Endothelial cell (in vitro differentiated cells): ENCODE measurements around the gene GOLGA1. TPM values are rescaled to one million over a fixed set of nuclear protein-coding genes. Genes with fewer than 3 reads are reported as not detected.
"Not testable (repeated sequence)": the region's sequence is repeated elsewhere in the genome, so short reads cannot be mapped to it uniquely, and the experiment has no call there.

Experiments used
- DNase-seq: peaks from one replicate; pipeline ENCODE4 v3.0.0; 2021; ENCODE audit warnings: low spot score
- H3K27ac Mint-ChIP-seq: one replicate; pipeline ENCODE4 v1.8.0; 2021; ENCODE audit warnings: mixed read lengths, inconsistent platforms; ENCODE audit not compliant: unreplicated experiment
- H3K27me3 Mint-ChIP-seq: one replicate; pipeline ENCODE4 v1.8.0; 2021; ENCODE audit warnings: mild to moderate bottlenecking, moderate library complexity, mixed read lengths, inconsistent platforms; ENCODE audit not compliant: unreplicated experiment
- H3K36me3 Mint-ChIP-seq: one replicate; pipeline ENCODE4 v1.8.0; 2021; ENCODE audit warnings: mild to moderate bottlenecking, low read depth, mixed read lengths, inconsistent platforms; ENCODE audit not compliant: unreplicated experiment
- H3K4me1 Mint-ChIP-seq: one replicate; pipeline ENCODE4 v1.8.0; 2021; ENCODE audit warnings: mild to moderate bottlenecking, mixed read lengths, inconsistent platforms; ENCODE audit not compliant: unreplicated experiment
- H3K4me3 Mint-ChIP-seq: one replicate; pipeline ENCODE4 v1.8.0; 2021; ENCODE audit warnings: mild to moderate bottlenecking, mixed read lengths, inconsistent platforms; ENCODE audit not compliant: unreplicated experiment
- H3K9me3 Mint-ChIP-seq: one replicate; pipeline ENCODE4 v1.8.0; 2021; ENCODE audit warnings: mixed read lengths, inconsistent platforms; ENCODE audit not compliant: unreplicated experiment
- total RNA-seq: library from RNA; stranded (reverse); fragmentation: NEBNext Ultra II Directional; extraction: Animal tissue kit (Norgen Biotek cat#: 25700); gene quantifications from one replicate; pipeline ENCODE4 v1.2.1, GENCODE V29; 2021; ENCODE audit not compliant: unreplicated experiment
- TF ChIP-seq, protein P1 (sequence below): fragments of 200-600 bp; sonication (generic); IDR thresholded peaks from one replicate; pipeline ENCODE4 v1.5.0; 2021; ENCODE audit warnings: antibody characterized with exemption; ENCODE audit not compliant: unreplicated experiment

Gene GOLGA1
- total RNA-seq, 1 donor from 2014 or later = 14.8 TPM

DNA sequence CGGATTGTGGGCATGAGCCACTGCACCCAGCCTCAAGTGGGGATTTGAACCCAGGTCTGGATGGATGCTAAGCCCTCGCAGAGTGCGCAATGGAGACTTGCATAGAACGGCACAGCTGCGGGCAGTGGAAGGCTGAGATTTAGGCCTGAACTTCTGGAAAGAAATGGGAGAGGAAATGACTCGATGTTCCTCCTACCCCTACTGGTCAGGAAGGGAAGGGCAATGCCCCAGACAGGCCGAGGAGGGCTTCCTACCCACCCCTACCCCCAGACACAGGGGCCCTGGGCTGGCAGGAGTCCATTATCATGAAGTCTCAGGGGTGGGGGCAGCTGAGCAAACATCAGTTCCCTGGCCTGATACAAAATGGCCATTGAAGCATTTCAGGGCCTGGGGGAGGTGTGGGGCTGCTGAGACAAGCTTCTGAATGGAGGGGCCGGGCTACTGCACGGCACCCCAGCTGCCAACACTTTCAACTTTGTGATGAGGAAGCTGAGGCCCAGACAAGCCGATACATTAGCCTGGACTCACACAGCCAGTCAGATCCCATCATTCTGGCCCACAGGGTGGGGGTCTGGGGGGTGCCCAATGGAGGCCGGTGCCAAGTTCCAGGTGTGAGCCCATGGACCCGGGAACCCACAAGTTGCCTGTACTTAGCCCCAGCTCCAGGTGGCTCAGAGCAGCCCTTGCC is 101.1 kb downstream of the GOLGA1 start:
- H3K36me3 Mint-ChIP-seq = no peaks in the 10 kb centered on the region
- H3K27me3 Mint-ChIP-seq = peaks cover 6% of the 10 kb centered on the region
- H3K27ac Mint-ChIP-seq = no peak overlapping the region
- peak; percentile 53 for DNase-seq
- H3K9me3 Mint-ChIP-seq = no peaks in the 10 kb centered on the region
- TF ChIP-seq, protein P1, sequence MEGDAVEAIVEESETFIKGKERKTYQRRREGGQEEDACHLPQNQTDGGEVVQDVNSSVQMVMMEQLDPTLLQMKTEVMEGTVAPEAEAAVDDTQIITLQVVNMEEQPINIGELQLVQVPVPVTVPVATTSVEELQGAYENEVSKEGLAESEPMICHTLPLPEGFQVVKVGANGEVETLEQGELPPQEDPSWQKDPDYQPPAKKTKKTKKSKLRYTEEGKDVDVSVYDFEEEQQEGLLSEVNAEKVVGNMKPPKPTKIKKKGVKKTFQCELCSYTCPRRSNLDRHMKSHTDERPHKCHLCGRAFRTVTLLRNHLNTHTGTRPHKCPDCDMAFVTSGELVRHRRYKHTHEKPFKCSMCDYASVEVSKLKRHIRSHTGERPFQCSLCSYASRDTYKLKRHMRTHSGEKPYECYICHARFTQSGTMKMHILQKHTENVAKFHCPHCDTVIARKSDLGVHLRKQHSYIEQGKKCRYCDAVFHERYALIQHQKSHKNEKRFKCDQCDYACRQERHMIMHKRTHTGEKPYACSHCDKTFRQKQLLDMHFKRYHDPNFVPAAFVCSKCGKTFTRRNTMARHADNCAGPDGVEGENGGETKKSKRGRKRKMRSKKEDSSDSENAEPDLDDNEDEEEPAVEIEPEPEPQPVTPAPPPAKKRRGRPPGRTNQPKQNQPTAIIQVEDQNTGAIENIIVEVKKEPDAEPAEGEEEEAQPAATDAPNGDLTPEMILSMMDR = peak; percentile 60
- no peaks in the 10 kb centered on the region for H3K4me1 Mint-ChIP-seq
- no peak overlapping the region for H3K4me3 Mint-ChIP-seq

DNA sequence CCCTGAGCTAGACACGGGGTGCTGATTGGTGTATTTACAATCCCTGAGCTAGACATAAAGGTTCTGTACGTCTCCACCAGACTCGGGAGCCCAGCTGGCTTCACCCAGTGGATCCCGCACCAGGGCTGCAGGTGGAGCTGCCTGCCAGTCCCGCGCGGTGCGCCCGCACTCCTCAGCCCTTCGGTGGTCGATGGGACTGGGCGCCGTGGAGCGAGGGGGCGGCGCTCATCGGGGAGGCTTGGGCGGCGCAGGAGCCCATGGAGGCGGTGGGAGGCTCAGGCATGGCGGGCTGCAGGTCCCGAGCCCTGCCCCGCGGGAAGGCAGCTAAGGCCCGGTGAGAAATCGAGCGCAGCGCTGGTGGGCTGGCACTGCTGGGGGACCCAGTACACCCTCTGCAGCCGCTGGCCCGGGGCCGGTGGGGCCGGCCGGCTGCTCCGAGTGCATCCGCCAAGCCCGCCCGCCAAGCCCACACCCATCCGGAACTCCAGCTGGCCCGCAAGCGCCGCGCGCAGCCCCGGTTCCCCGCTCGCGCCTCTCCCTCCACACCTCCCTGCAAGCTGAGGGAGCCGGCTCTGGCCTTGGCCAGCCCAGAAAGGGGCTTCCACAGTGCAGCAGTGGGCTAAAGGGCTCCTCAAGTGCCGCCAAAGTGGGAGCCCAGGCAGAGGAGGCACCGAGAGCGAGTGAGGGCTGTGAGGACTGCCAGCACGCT is 102.2 kb downstream of the GOLGA1 start:
- H3K4me3 Mint-ChIP-seq, H3K27ac Mint-ChIP-seq, H3K27me3 Mint-ChIP-seq, H3K9me3 Mint-ChIP-seq, DNase-seq, H3K36me3 Mint-ChIP-seq, H3K4me1 Mint-ChIP-seq: not testable (repeated sequence)

DNA sequence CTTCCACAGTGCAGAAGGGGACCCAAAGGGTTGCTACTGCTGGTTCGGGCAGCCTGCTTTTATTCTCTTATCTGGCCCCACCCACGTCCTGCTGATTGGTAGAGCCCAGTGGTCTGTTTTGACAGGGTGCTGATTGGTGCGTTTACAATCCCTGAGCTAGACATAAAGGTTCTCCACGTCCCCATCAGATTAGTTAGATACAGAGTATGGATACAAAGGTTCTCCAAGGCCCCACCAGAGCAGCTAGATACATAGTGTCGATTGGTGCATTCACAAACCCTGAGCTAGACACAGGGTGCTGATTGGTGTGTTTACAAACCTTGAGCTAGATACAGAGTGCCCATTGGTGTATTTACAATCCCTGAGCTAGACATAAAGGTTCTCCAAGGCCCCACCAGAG is 102.8 kb downstream of the GOLGA1 start:
- DNase-seq, H3K9me3 Mint-ChIP-seq, H3K27ac Mint-ChIP-seq, H3K4me3 Mint-ChIP-seq, H3K27me3 Mint-ChIP-seq, H3K36me3 Mint-ChIP-seq, H3K4me1 Mint-ChIP-seq: not testable (repeated sequence)

DNA sequence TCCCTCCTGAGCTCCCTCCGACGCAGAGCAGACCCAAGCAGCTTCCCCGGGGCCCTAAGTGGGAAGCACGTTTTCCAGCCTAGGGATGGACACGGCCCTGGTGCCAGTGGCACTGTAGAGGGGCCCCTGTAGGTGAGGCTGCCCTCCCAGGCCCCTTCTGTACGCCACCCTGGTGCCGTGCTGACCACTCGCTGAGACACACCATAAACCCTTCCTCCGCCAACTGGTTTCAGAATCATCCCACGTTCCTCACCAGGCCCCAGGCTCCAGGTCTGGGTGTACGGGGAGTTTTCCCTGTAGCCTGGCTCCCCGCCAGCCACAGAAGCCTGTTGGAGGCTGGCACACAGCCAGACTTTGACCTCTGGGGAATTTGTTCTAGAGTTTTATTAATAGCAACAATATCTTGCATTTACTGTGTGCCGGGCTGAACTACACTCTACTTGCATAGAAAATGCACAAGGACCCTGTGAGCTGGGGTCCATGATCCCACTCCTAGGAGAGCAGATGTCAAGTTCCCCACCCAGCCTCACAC is 105.8 kb downstream of the GOLGA1 start:
- H3K36me3 Mint-ChIP-seq = no peaks in the 10 kb centered on the region
- no peaks in the 10 kb centered on the region for H3K9me3 Mint-ChIP-seq
- DNase-seq = no peak
- peaks cover 2% of the 10 kb centered on the region for H3K4me1 Mint-ChIP-seq
- TF ChIP-seq, protein P1 = no peak
- H3K4me3 Mint-ChIP-seq = no peak overlapping the region
- H3K27me3 Mint-ChIP-seq = peaks cover 2% of the 10 kb centered on the region
- H3K27ac Mint-ChIP-seq = no peak overlapping the region

DNA sequence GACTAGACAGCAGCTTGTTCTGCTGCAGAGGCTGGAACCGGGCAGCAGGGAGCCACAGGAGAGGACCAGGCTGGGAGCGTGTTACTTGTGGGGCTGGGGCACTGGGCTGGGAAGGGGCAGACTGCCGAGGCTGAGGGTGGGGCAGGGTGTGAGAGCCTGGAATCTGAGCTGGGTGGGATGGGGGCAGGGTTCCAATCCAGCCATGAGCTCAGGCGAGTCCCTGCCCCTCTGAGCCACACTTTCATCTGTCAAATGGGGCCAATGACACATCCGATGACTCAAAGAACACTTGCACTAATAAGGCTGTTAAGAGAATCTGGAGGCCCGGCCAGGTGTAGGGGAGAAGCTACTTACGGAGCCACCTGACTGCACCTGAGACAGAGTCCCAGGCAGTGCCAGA is 106.3 kb downstream of the GOLGA1 start:
- no peaks in the 10 kb centered on the region for H3K9me3 Mint-ChIP-seq
- no peak for DNase-seq
- H3K27me3 Mint-ChIP-seq = peaks cover 2% of the 10 kb centered on the region
- H3K27ac Mint-ChIP-seq = no peak overlapping the region
- no peaks in the 10 kb centered on the region for H3K36me3 Mint-ChIP-seq
- TF ChIP-seq, protein P1 = no peak
- H3K4me3 Mint-ChIP-seq = no peak overlapping the region
- peaks cover 2% of the 10 kb centered on the region for H3K4me1 Mint-ChIP-seq
